ENCODE data around the gene OTX2. TPM values are rescaled to one million over a fixed set of nuclear protein-coding genes. Genes with fewer than 3 reads are reported as not detected.

Gene OTX2
- total and polyA plus RNA-seq, 2 experiments from 2014 or later = 16.5 to 23.9 TPM

DNA sequence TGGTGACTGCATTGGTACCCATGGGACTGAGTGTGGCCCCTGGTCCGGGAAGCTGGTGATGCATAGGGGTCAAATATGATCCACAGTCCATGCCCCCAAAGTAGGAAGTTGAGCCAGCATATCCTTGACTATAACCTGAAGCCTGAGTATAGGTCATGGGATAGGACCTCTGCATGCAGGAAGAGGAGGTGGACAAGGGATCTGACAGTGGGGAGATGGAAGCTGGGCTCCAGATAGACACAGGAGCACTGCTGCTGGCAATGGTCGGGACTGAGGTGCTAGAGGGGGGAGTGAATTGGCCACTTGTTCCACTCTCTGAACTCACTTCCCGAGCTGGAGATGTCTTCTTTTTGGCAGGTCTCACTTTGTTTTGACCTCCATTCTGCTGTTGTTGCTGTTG, 8.4 kb downstream of the OTX2 start:
- no peak for TF ChIP-seq ETS1 (IDR thresholded peaks at IDR 0.05)
- no peak for TF ChIP-seq STAT1 (IDR thresholded peaks at IDR 0.05; ENCODE audit: unreplicated experiment)
- TF ChIP-seq NANOG (IDR thresholded peaks at IDR 0.05; ENCODE audit: borderline replicate concordance) = no peak
- no peak for TF ChIP-seq EZH2 (IDR thresholded peaks at IDR 0.05; ENCODE audit: low read depth, unreplicated experiment)
- TF ChIP-seq JUNB (IDR thresholded peaks at IDR 0.05; ENCODE audit: unreplicated experiment) = no peak
- TF ChIP-seq ZNF114 (CRISPR knock-in tag; IDR thresholded peaks at IDR 0.05) = no peak
- TF ChIP-seq, protein P1, sequence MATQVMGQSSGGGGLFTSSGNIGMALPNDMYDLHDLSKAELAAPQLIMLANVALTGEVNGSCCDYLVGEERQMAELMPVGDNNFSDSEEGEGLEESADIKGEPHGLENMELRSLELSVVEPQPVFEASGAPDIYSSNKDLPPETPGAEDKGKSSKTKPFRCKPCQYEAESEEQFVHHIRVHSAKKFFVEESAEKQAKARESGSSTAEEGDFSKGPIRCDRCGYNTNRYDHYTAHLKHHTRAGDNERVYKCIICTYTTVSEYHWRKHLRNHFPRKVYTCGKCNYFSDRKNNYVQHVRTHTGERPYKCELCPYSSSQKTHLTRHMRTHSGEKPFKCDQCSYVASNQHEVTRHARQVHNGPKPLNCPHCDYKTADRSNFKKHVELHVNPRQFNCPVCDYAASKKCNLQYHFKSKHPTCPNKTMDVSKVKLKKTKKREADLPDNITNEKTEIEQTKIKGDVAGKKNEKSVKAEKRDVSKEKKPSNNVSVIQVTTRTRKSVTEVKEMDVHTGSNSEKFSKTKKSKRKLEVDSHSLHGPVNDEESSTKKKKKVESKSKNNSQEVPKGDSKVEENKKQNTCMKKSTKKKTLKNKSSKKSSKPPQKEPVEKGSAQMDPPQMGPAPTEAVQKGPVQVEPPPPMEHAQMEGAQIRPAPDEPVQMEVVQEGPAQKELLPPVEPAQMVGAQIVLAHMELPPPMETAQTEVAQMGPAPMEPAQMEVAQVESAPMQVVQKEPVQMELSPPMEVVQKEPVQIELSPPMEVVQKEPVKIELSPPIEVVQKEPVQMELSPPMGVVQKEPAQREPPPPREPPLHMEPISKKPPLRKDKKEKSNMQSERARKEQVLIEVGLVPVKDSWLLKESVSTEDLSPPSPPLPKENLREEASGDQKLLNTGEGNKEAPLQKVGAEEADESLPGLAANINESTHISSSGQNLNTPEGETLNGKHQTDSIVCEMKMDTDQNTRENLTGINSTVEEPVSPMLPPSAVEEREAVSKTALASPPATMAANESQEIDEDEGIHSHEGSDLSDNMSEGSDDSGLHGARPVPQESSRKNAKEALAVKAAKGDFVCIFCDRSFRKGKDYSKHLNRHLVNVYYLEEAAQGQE (IDR thresholded peaks at IDR 0.05; ENCODE audit: unreplicated experiment) = no peak
- no peak for TF ChIP-seq EZH2phosphoT487 (IDR thresholded peaks at IDR 0.05; ENCODE audit: unreplicated experiment)
- no peak for TF ChIP-seq CREB1 (CRISPR knock-in tag; IDR thresholded peaks at IDR 0.05; ENCODE audit: low read depth)
- no peak for TF ChIP-seq POLR2AphosphoS5 (IDR thresholded peaks at IDR 0.05; ENCODE audit: low read depth)
- TF ChIP-seq ZNF331 (CRISPR knock-in tag; IDR thresholded peaks at IDR 0.05; ENCODE audit: low read depth) = no peak
- no peak for TF ChIP-seq CTCF (conservative IDR thresholded peaks at IDR 0.05; ENCODE audit: low read depth in 2 of 2)
- TF ChIP-seq ZNF462 (CRISPR knock-in tag; IDR thresholded peaks at IDR 0.05) = no peak
- Mint-ChIP-seq H3K27me3 (ENCODE audit: insufficient read depth, low read depth, poor library complexity) (peaks cover 58% of the 10 kb centered on the region), H3K9me3 (no peaks in the 10 kb centered on the region), H3K27ac (no peak overlapping the region), H3K4me3 (no peak overlapping the region), H3K36me3 (ENCODE audit: low read depth) (peaks cover 50% of the 10 kb centered on the region), H3K4me1 (peaks cover 66% of the 10 kb centered on the region)
- Histone ChIP-seq H3F3A (replicated peaks; ENCODE audit: low read depth) (peaks cover 7% of the 10 kb centered on the region; the same call in 1 of the 2 replicates), H4K20me1 (replicated peaks; ENCODE audit: insufficient read depth) (no peaks in the 10 kb centered on the region), H3K27ac (ENCODE audit: low read depth) (no peak overlapping the region), H3K9me2 (ENCODE audit: insufficient read depth) (no peaks in the 10 kb centered on the region), H2AFZ (no peak overlapping the region), H3K27me3 (ENCODE audit: insufficient read depth) (peaks cover 83% of the 10 kb centered on the region), H3K4me2 (no peak overlapping the region), H3K4me1 (ENCODE audit: insufficient read depth) (peaks cover 54% of the 10 kb centered on the region), H3K4me3 (no peak overlapping the region), H3K79me2 (replicated peaks; ENCODE audit: insufficient read depth) (peaks cover 45% of the 10 kb centered on the region), H3K36me3 (ENCODE audit: insufficient read depth) (peaks cover 5% of the 10 kb centered on the region; the same call in 1 of the 2 replicates)
- DNase-seq (ENCODE audit: low spot score) (no peak), ATAC-seq (no peak)
